Uterus (tissue), 2 donors: ENCODE measurements around the gene BRICD5.

Experiments used
- POLR2A ChIP-seq, 2 donors: fragments of 450-650 bp; IDR thresholded peaks; one replicate each; pipeline ENCODE4 v1.6.1; 2016; ENCODE audit warnings: antibody characterized with exemption in 2 of 2, mild to moderate bottlenecking in 1 of 2, moderate library complexity in 1 of 2
- TF ChIP-seq, protein P1 (sequence below), 4 experiments: fragments of 200-600 bp in 2 of 4; fragments of 450-650 bp in 2 of 4; sonication (generic) in 2 of 4; IDR thresholded peaks; one replicate each; pipeline ENCODE4 v1.5.1; 2016 to 2019; ENCODE audit warnings: antibody characterized with exemption in 4 of 4, mild to moderate bottlenecking in 2 of 4, moderate library complexity in 1 of 4

DNA sequence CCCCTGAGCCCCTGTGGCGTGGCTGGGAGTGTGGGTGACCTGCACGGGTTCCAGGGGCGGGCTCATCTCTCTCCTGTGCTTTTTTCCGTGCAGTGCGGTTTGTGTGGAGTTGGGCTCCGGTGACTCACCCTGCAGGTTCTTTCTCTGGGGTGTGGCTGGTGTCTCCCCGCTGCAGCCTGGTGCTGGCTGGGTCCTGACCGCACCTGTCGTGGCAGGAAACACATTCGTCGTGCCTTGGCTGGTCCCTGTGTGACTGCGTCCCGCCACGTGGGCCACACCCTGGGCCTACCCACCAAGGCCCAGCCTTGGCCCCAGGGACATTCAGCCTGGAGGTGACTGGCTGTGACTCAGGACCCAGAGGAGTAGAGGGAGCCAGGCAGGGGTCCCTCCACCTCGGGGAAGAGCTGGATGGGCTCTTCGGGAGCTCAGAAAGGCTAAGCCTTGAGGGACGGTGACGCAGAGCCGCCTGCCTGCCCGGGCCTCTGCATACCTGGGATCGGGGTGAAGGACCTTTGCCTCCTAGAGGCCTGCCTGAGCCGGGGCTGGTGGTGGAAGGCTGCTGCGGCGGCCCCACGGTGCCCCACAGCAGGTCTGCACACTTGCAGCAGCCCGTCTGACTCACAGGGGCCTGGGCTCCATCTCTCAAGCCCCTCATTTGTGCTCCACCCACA, 47.3 kb downstream of the BRICD5 start:
- TF ChIP-seq, protein P1, sequence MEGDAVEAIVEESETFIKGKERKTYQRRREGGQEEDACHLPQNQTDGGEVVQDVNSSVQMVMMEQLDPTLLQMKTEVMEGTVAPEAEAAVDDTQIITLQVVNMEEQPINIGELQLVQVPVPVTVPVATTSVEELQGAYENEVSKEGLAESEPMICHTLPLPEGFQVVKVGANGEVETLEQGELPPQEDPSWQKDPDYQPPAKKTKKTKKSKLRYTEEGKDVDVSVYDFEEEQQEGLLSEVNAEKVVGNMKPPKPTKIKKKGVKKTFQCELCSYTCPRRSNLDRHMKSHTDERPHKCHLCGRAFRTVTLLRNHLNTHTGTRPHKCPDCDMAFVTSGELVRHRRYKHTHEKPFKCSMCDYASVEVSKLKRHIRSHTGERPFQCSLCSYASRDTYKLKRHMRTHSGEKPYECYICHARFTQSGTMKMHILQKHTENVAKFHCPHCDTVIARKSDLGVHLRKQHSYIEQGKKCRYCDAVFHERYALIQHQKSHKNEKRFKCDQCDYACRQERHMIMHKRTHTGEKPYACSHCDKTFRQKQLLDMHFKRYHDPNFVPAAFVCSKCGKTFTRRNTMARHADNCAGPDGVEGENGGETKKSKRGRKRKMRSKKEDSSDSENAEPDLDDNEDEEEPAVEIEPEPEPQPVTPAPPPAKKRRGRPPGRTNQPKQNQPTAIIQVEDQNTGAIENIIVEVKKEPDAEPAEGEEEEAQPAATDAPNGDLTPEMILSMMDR (IDR thresholded peaks at IDR 0.05) = no peak
- no peak for TF ChIP-seq POLR2A (IDR thresholded peaks at IDR 0.05)
